HepG2 (cell line): ENCODE data around the gene LBX2. TPM values are rescaled to one million over a fixed set of nuclear protein-coding genes. Genes with fewer than 3 reads are reported as not detected.

Experiments used
- ATAD3A ChIP-seq: sonication (generic); formaldehyde crosslinking; IDR thresholded peaks from 2 replicates; pipeline ENCODE4 v1.4.0; 2020; ENCODE audit warnings: missing genetic modification reagents
- DRAP1 ChIP-seq: IDR thresholded peaks from 2 replicates; pipeline ENCODE4 v1.6.1; 2016; ENCODE audit warnings: missing genetic modification reagents, missing compliant biosample characterization
- KMT2B ChIP-seq: IDR thresholded peaks from 2 replicates; pipeline ENCODE4 v1.6.1; 2016; ENCODE audit warnings: missing genetic modification reagents, missing compliant biosample characterization
- NR2F2 ChIP-seq: IDR thresholded peaks from 2 replicates; pipeline ENCODE4 v1.6.1; 2012; ENCODE audit warnings: low read depth, inconsistent platforms, borderline replicate concordance
- SRF ChIP-seq: IDR thresholded peaks from 2 replicates; pipeline ENCODE4 v1.6.1; 2011; ENCODE audit warnings: mild to moderate bottlenecking, low read depth, low read length, moderate library complexity
- TCF7L2 ChIP-seq: IDR thresholded peaks from 2 replicates; pipeline ENCODE4 v1.6.1; 2011; ENCODE audit warnings: mild to moderate bottlenecking, low read depth, low read length, moderate library complexity
- ZNF354B ChIP-seq: sonication (generic); formaldehyde crosslinking; IDR thresholded peaks from 2 replicates; pipeline ENCODE4 v1.8.0; 2022; ENCODE audit warnings: mild to moderate bottlenecking, missing genetic modification reagents
- ZNF407 ChIP-seq: sonication (generic); formaldehyde crosslinking; IDR thresholded peaks from one replicate; pipeline ENCODE4 v1.5.1; 2020; ENCODE audit warnings: mild to moderate bottlenecking, missing genetic modification reagents; ENCODE audit errors: not compliant biosample characterization
- ZNF639 ChIP-seq: conservative IDR thresholded peaks from 2 replicates; pipeline ENCODE4 v1.6.1; 2018; ENCODE audit warnings: missing genetic modification reagents
- ZNF841 ChIP-seq: sonication (generic); formaldehyde crosslinking; IDR thresholded peaks from 2 replicates; pipeline ENCODE4 v1.8.1; 2023; ENCODE audit warnings: missing genetic modification reagents, borderline replicate concordance
- polyA plus RNA-seq, 8 experiments: library from polyadenylated mRNA; depleted of rRNA in 3 of 8; stranded (reverse) in 7 of 8; unstranded in 1 of 8; fragments of >200 nt; fragmentation: Illumina TruSeq in 4 of 8; extraction: Trizol in 4 of 8; gene quantifications; 2 replicates each; pipeline versions ENCODE4 v1.2.1 to v1.2.3, GENCODE V29; 2011 to 2016; ENCODE audit warnings: low read depth in 4 of 8, missing spikeins in 1 of 8, mixed read lengths in 1 of 8; ENCODE audit not compliant: insufficient read depth in 1 of 8
- total RNA-seq, 5 experiments: library from RNA; depleted of rRNA; stranded (reverse); fragments of >200 nt; fragmentation: Illumina TruSeq; extraction: Trizol; gene quantifications; 2 replicates each; pipeline ENCODE4 v1.2.3, GENCODE V29; 2016; ENCODE audit warnings: low read depth in 1 of 5
- TF ChIP-seq, protein P1 (sequence below): sonication (generic); formaldehyde crosslinking; IDR thresholded peaks from 2 replicates; pipeline ENCODE4 v1.5.0; 2020; ENCODE audit warnings: mild to moderate bottlenecking, missing genetic modification reagents
- TF ChIP-seq, protein P2 (sequence below): IDR thresholded peaks from 2 replicates; pipeline ENCODE4 v1.6.1; 2012; ENCODE audit warnings: low read length, improper control_type of control experiment

The LBX2 gene
- total and polyA plus RNA-seq, 2 of the 13 experiments (the other 11 are each of a cell fraction or from before 2014, with no cell fraction given) = 6.4 to 8.1 TPM

DNA sequence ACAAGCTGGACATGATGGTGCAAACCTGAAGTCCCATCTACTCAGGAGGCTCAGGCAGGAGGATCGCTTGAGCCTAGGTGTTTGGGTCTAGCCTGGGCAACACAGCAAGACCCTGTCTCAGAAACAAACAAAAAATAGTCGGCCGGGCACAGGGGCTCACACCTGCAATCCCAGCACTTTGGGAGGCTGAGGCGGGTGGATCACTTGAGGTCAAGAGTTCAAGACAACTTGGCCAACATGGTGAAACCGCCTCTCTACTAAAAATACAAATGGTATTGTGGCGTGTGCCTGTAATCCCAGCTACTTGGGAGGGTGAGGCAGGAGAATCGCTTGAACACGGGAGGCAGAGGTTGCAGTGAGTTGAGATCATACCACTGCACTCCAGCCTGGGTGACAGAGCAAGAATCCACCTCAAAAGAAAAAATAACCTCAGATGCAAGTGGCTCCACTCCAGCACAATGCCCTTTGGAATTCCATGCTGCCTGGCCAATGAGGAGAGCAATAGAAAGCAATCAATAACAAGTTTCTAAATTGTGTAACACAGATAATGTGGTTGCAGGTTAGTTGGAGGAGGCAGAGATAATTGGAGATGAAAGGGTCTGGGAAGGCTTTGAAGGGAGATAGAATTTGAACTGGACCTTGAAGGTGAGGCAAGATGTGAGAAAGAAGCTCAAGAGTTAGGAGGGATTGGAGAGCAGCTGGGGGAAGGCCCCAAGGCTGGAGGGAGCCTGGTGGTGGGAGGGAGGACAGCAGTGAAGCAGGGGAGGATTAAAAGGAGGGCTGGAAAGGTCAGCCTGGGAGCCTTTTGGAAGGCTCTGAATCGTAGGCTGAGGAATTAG, 10.5 kb downstream of the LBX2 start (continued):
- TF ChIP-seq ZNF407 (no peak), ZNF639 (CRISPR knock-in tag) (no peak), SRF (0 out of 2 replicates have a peak, but pooled peaks have one; percentile 12), ATAD3A (CRISPR knock-in tag) (no peak), ZNF354B (CRISPR knock-in tag) (0 out of 2 replicates have a peak, but pooled peaks have one; percentile 33), NR2F2 (peak; percentile 91), TCF7L2 (peak; percentile 96), ZNF841 (CRISPR knock-in tag) (peak; percentile 86), DRAP1 (CRISPR knock-in tag) (no peak), KMT2B (CRISPR knock-in tag) (peak; percentile 50; the same call in 1 of the 2 replicates)
- TF ChIP-seq, protein P1, sequence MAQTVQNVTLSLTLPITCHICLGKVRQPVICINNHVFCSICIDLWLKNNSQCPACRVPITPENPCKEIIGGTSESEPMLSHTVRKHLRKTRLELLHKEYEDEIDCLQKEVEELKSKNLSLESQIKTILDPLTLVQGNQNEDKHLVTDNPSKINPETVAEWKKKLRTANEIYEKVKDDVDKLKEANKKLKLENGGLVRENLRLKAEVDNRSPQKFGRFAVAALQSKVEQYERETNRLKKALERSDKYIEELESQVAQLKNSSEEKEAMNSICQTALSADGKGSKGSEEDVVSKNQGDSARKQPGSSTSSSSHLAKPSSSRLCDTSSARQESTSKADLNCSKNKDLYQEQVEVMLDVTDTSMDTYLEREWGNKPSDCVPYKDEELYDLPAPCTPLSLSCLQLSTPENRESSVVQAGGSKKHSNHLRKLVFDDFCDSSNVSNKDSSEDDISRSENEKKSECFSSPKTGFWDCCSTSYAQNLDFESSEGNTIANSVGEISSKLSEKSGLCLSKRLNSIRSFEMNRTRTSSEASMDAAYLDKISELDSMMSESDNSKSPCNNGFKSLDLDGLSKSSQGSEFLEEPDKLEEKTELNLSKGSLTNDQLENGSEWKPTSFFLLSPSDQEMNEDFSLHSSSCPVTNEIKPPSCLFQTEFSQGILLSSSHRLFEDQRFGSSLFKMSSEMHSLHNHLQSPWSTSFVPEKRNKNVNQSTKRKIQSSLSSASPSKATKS = no peak
- TF ChIP-seq, protein P2, sequence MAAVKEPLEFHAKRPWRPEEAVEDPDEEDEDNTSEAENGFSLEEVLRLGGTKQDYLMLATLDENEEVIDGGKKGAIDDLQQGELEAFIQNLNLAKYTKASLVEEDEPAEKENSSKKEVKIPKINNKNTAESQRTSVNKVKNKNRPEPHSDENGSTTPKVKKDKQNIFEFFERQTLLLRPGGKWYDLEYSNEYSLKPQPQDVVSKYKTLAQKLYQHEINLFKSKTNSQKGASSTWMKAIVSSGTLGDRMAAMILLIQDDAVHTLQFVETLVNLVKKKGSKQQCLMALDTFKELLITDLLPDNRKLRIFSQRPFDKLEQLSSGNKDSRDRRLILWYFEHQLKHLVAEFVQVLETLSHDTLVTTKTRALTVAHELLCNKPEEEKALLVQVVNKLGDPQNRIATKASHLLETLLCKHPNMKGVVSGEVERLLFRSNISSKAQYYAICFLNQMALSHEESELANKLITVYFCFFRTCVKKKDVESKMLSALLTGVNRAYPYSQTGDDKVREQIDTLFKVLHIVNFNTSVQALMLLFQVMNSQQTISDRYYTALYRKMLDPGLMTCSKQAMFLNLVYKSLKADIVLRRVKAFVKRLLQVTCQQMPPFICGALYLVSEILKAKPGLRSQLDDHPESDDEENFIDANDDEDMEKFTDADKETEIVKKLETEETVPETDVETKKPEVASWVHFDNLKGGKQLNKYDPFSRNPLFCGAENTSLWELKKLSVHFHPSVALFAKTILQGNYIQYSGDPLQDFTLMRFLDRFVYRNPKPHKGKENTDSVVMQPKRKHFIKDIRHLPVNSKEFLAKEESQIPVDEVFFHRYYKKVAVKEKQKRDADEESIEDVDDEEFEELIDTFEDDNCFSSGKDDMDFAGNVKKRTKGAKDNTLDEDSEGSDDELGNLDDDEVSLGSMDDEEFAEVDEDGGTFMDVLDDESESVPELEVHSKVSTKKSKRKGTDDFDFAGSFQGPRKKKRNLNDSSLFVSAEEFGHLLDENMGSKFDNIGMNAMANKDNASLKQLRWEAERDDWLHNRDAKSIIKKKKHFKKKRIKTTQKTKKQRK = no peak
